K562 (cell line): Measurements from ENCODE around the gene UFSP2.

Experiments
- DPF2 ChIP-seq: fragments of 450-650 bp; IDR thresholded peaks from 2 replicates; pipeline ENCODE4 v1.6.1; 2016
- SMARCC2 ChIP-seq: fragments of 450-650 bp; IDR thresholded peaks from 2 replicates; pipeline ENCODE4 v1.6.1; 2017; ENCODE audit warnings: antibody characterized with exemption, moderate library complexity, mild to moderate bottlenecking, low read depth

- TF ChIP-seq DPF2 (no peak), SMARCC2 (no peak)
Measured at GRCh38 chr4:185387957-185388356, 37.8 kb downstream of the UFSP2 start.
